SK-N-SH treated with all-trans-retinoic acid at 6 μM for 48 hours (cell line): ENCODE measurements around the gene CHRNB2.

Experiments
- ATAC-seq: fragments of 200-7000 bp; cut with Tn5 transposase; 3 replicates; pipeline ENCODE4 v1.9.1; 2020; ENCODE audit warnings: mild to moderate bottlenecking, moderate library complexity
- ARNTL ChIP-seq: fragments of 450-650 bp; formaldehyde crosslinking; IDR thresholded peaks from 2 replicates; pipeline ENCODE4 v1.5.0; 2020; ENCODE audit warnings: low read depth, mild to moderate bottlenecking, moderate library complexity, borderline replicate concordance
- CREB5 ChIP-seq: fragments of 250-450 bp; sonication (Bioruptor Pico); IDR thresholded peaks from 2 replicates; pipeline ENCODE4 v1.5.1; 2020; ENCODE audit warnings: low read depth, mild to moderate bottlenecking, moderate library complexity
- CSDC2 ChIP-seq: fragments of 250-450 bp; sonication (Bioruptor Pico); IDR thresholded peaks from 2 replicates; pipeline ENCODE4 v1.5.0; 2020; ENCODE audit warnings: mild to moderate bottlenecking, moderate library complexity
- ESRRG ChIP-seq: fragments of 250-450 bp; sonication (Bioruptor Pico); IDR thresholded peaks from 2 replicates; pipeline ENCODE4 v1.6.1; 2021; ENCODE audit warnings: mild to moderate bottlenecking
- GLIS3 ChIP-seq: fragments of 250-450 bp; sonication (Bioruptor Pico); IDR thresholded peaks from 2 replicates; pipeline ENCODE4 v1.5.0; 2020; ENCODE audit warnings: mild to moderate bottlenecking, moderate library complexity
- ISL1 ChIP-seq: fragments of 250-450 bp; sonication (Bioruptor Pico); IDR thresholded peaks from 2 replicates; pipeline ENCODE4 v2.1.2; 2022; ENCODE audit warnings: mild to moderate bottlenecking, moderate library complexity
- PATZ1 ChIP-seq: fragments of 250-450 bp; sonication (Bioruptor Pico); IDR thresholded peaks from 2 replicates; pipeline ENCODE4 v1.8.0; 2020; ENCODE audit warnings: mild to moderate bottlenecking, moderate library complexity, borderline replicate concordance
- POU6F1 ChIP-seq: fragments of 250-450 bp; sonication (Bioruptor Pico); IDR thresholded peaks from 2 replicates; pipeline ENCODE4 v1.8.0; 2021; ENCODE audit warnings: low read depth, mild to moderate bottlenecking, moderate library complexity, borderline replicate concordance
- PPARA ChIP-seq: fragments of 250-450 bp; sonication (Bioruptor Pico); IDR thresholded peaks from 2 replicates; pipeline ENCODE4 v1.5.0; 2020; ENCODE audit warnings: mild to moderate bottlenecking, borderline replicate concordance
- RARB ChIP-seq: fragments of 250-450 bp; sonication (Bioruptor Pico); IDR thresholded peaks from 2 replicates; pipeline ENCODE4 v1.8.0; 2021; ENCODE audit warnings: mild to moderate bottlenecking, moderate library complexity
- SNAI2 ChIP-seq: fragments of 250-450 bp; sonication (Bioruptor Pico); IDR thresholded peaks from 2 replicates; pipeline ENCODE4 v1.5.0; 2020; ENCODE audit warnings: mild to moderate bottlenecking, moderate library complexity
- TCF4 ChIP-seq: fragments of 250-450 bp; sonication (Bioruptor Pico); IDR thresholded peaks from 2 replicates; pipeline ENCODE4 v1.8.0; 2021; ENCODE audit warnings: mild to moderate bottlenecking, moderate library complexity, borderline replicate concordance
- TOX ChIP-seq: fragments of 250-450 bp; sonication (Bioruptor Pico); IDR thresholded peaks from 2 replicates; pipeline ENCODE4 v1.8.0; 2021; ENCODE audit warnings: mild to moderate bottlenecking, moderate library complexity, borderline replicate concordance
- TSHZ2 ChIP-seq: fragments of 250-450 bp; sonication (Bioruptor Pico); IDR thresholded peaks from 2 replicates; pipeline ENCODE4 v1.5.0; 2020; ENCODE audit warnings: mild to moderate bottlenecking, moderate library complexity
- ZC3H10 ChIP-seq: fragments of 250-450 bp; sonication (Bioruptor Pico); IDR thresholded peaks from 2 replicates; pipeline ENCODE4 v1.5.1; 2021; ENCODE audit warnings: mild to moderate bottlenecking, moderate library complexity
- ZFP3 ChIP-seq: fragments of 250-450 bp; sonication (Bioruptor Pico); IDR thresholded peaks from 2 replicates; pipeline ENCODE4 v1.5.0; 2020; ENCODE audit warnings: mild to moderate bottlenecking, moderate library complexity
- ZFP30 ChIP-seq: fragments of 450-650 bp; formaldehyde crosslinking; IDR thresholded peaks from 2 replicates; pipeline ENCODE4 v1.5.0; 2022; ENCODE audit warnings: mild to moderate bottlenecking, moderate library complexity
- ZNF565 ChIP-seq: fragments of 450-650 bp; formaldehyde crosslinking; conservative IDR thresholded peaks from 2 replicates; pipeline ENCODE4 v1.5.0; 2020; ENCODE audit warnings: low read depth, mild to moderate bottlenecking, moderate library complexity
- ZNF70 ChIP-seq: fragments of 450-650 bp; formaldehyde crosslinking; IDR thresholded peaks from 2 replicates; pipeline ENCODE4 v1.5.0; 2020; ENCODE audit warnings: mild to moderate bottlenecking, moderate library complexity
- ZNF8 ChIP-seq: fragments of 450-650 bp; formaldehyde crosslinking; IDR thresholded peaks from 2 replicates; pipeline ENCODE4 v1.5.0; 2020; ENCODE audit warnings: mild to moderate bottlenecking, moderate library complexity

The CHRNB2 gene

GRCh38 chr1:154611150-154611862, 43.7 kb downstream of the CHRNB2 start:
- no peak for ATAC-seq
- TF ChIP-seq ARNTL (CRISPR knock-in tag) (no peak), ZNF565 (CRISPR knock-in tag) (no peak), ZFP30 (CRISPR knock-in tag) (no peak)

- ATAC-seq, result no peak
- TF ChIP-seq TOX (CRISPR knock-in tag) (no peak), ZFP30 (CRISPR knock-in tag) (no peak), ZNF70 (CRISPR knock-in tag) (no peak), ARNTL (CRISPR knock-in tag) (no peak), PPARA (no peak)
- TF ChIP-seq, all 23 proteins: peak for 0
Observed at GRCh38 chr1:154614247-154614646, 46.7 kb downstream of the CHRNB2 start.

GRCh38 chr1:154614901-154615300, 47.3 kb downstream of the CHRNB2 start:
- peak; percentile 59; the same call in 2 of the 3 replicates for ATAC-seq
- TF ChIP-seq CSDC2 (no peak), ZNF8 (CRISPR knock-in tag) (no peak), GLIS3 (CRISPR knock-in tag) (no peak), TOX (CRISPR knock-in tag) (no peak), PATZ1 (no peak), ZC3H10 (CRISPR knock-in tag) (no peak), ARNTL (CRISPR knock-in tag) (no peak), TSHZ2 (CRISPR knock-in tag) (no peak), CREB5 (no peak), PPARA (no peak), ZFP30 (CRISPR knock-in tag) (no peak), ESRRG (CRISPR knock-in tag) (no peak), SNAI2 (CRISPR knock-in tag) (no peak)

GRCh38 chr1:154615411-154615810, 47.8 kb downstream of the CHRNB2 start:
- no peak for ATAC-seq
- no peak for TF ChIP-seq ZNF70 (CRISPR knock-in tag)
- no peak for TF ChIP-seq ZNF8 (CRISPR knock-in tag)
- TF ChIP-seq ESRRG (CRISPR knock-in tag), result no peak
- TF ChIP-seq PPARA, result no peak
- no peak for TF ChIP-seq TOX (CRISPR knock-in tag)
- TF ChIP-seq GLIS3 (CRISPR knock-in tag), result no peak
- TF ChIP-seq ZFP30 (CRISPR knock-in tag), result no peak
- TF ChIP-seq TCF4 (CRISPR knock-in tag), result no peak

GRCh38 chr1:154616659-154617345, 49.2 kb downstream of the CHRNB2 start:
- TF ChIP-seq RARB (CRISPR knock-in tag) (no peak), ZNF565 (CRISPR knock-in tag) (no peak), CSDC2 (no peak), ZC3H10 (CRISPR knock-in tag) (no peak), TOX (CRISPR knock-in tag) (no peak), ZFP3 (CRISPR knock-in tag) (no peak), SNAI2 (CRISPR knock-in tag) (no peak), POU6F1 (CRISPR knock-in tag) (no peak), ARNTL (CRISPR knock-in tag) (no peak), PPARA (no peak), ZNF8 (CRISPR knock-in tag) (no peak), ZFP30 (CRISPR knock-in tag) (no peak), ESRRG (CRISPR knock-in tag) (no peak), ISL1 (CRISPR knock-in tag) (no peak)
- TF ChIP-seq, all 23 proteins: peak for 0
- no peak for ATAC-seq
